ENCODE data around the gene ATF6. TPM values are rescaled to one million over a fixed set of nuclear protein-coding genes. Genes with fewer than 3 reads are reported as not detected.

The ATF6 gene
- total and polyA plus RNA-seq, 9 of the 15 experiments (the other 6 are each of a cell fraction or from before 2014, with no cell fraction given) = 11.7 to 32.4 (median 20.4) TPM

- no peak for TF ChIP-seq CREB3 (tag; conservative IDR thresholded peaks at IDR 0.05; ENCODE audit: low read depth)
- no peak for TF ChIP-seq ZNF140 (CRISPR knock-in tag; IDR thresholded peaks at IDR 0.05)
- TF ChIP-seq ZEB2 (IDR thresholded peaks at IDR 0.05) = no peak
- TF ChIP-seq PHF20 (IDR thresholded peaks at IDR 0.05; ENCODE audit: partially characterized antibody) = no peak
- TF ChIP-seq MAFK (IDR thresholded peaks at IDR 0.05; ENCODE audit: low read length) = peak; percentile 61
- no peak for TF ChIP-seq RHOXF2B (CRISPR knock-in tag; conservative IDR thresholded peaks at IDR 0.05)
- no peak for TF ChIP-seq HOXB6 (CRISPR knock-in tag; IDR thresholded peaks at IDR 0.05; ENCODE audit: borderline replicate concordance)
- no peak for TF ChIP-seq NR2F6 (CRISPR knock-in tag; IDR thresholded peaks at IDR 0.05)
- no peak for TF ChIP-seq NUFIP1 (IDR thresholded peaks at IDR 0.05; ENCODE audit: partially characterized antibody)
- peak in 1 of 2 experiments; percentile 8; a peak in 1 of 4 replicates for TF ChIP-seq TRIM24 (IDR thresholded peaks at IDR 0.05)
- no peak for TF ChIP-seq SMAD4 (CRISPR knock-in tag; conservative IDR thresholded peaks at IDR 0.05)
- TF ChIP-seq OTX1 (CRISPR knock-in tag; IDR thresholded peaks at IDR 0.05) = no peak
- TF ChIP-seq MITF (IDR thresholded peaks at IDR 0.05) = no peak
- TF ChIP-seq ELK1 (CRISPR knock-in tag; IDR thresholded peaks at IDR 0.05) = no peak
- TF ChIP-seq ZNF551 (CRISPR knock-in tag; IDR thresholded peaks at IDR 0.05) = no peak
- no peak for TF ChIP-seq ERF (CRISPR knock-in tag; IDR thresholded peaks at IDR 0.05)
- 0 out of 4 replicates have a peak, but pooled peaks of 1 of the 2 experiments have one; percentile 12 for TF ChIP-seq MNT (conservative IDR thresholded peaks at IDR 0.05)
- peak; percentile 52; the same call in 1 of the 2 replicates for TF ChIP-seq NCOR1 (IDR thresholded peaks at IDR 0.05)
- TF ChIP-seq JUN (IDR thresholded peaks at IDR 0.05; ENCODE audit: borderline replicate concordance, low read depth, low read length) = no peak
- TF ChIP-seq JUN (CRISPR knock-in tag; IDR thresholded peaks at IDR 0.05; ENCODE audit: borderline replicate concordance) = no peak
- TF ChIP-seq EP300 (IDR thresholded peaks at IDR 0.05; ENCODE audit: low read length) = peak; percentile 60
- TF ChIP-seq ZBTB17 (CRISPR knock-in tag; IDR thresholded peaks at IDR 0.05) = peak; percentile 49; the same call in 1 of the 2 replicates
- TF ChIP-seq HES1 (IDR thresholded peaks at IDR 0.05; ENCODE audit: low read depth) = peak; percentile 29; the same call in 1 of the 2 replicates
- no peak for TF ChIP-seq HIVEP1 (CRISPR knock-in tag; IDR thresholded peaks at IDR 0.05)
- TF ChIP-seq POU5F1 (IDR thresholded peaks at IDR 0.05; ENCODE audit: borderline replicate concordance, low read depth, low read length, partially characterized antibody) = no peak
Measured at GRCh38 chr1:161953256-161953920, 187.3 kb downstream of the ATF6 start (continued).
